Endometrial microvascular endothelial cells (primary cell): ENCODE results near the gene EBP. TPM values are rescaled to one million over a fixed set of nuclear protein-coding genes. Genes with fewer than 3 reads are reported as not detected.

ENCODE experiments used
- in situ Hi-C: cut with HindIII; loops from 2 replicates; pipeline ENCODE4 v1.10.0; 2017; ENCODE audit warnings: low sequenced_read_pairs, low pct_unique_long_range_greater_than_20kb; ENCODE audit errors: inconsistent ontology term
- total RNA-seq: library from RNA; depleted of rRNA; stranded (reverse); fragments of >200 nt; gene quantifications from one replicate; pipeline ENCODE4 v1.2.3, GENCODE V29; 2015; ENCODE audit errors: inconsistent ontology term

Gene EBP
- total RNA-seq, 1 donor from 2014 or later, result 61.0 TPM

GRCh38 chrX:48490661-48491060, 30.9 kb upstream of the EBP start:
- in situ Hi-C loops, result no loop called here

DNA sequence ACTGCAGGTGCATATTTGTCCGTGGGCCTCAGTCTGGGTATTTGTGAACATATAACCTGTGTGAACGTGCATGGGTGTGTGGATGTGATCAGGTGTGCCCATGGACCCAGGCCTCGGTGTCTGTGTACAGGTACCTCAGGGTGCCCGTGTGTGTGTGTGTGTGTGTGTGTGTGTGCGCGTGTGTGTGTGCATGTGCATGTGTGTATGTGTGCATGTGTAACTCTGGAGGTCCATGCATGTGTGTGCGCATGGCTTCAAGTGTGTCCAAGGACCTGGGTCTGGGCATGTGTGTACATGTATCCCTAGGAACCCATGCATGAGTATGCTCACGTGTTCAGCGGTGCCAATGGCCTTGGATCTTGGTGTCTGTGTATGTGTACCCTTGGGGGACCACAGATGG, 29.8 kb upstream of the EBP start:
- in situ Hi-C loops, result no loop called here

- in situ Hi-C loops, result no loop called here
Observed at GRCh38 chrX:48492293-48492910, 29.2 kb upstream of the EBP start.

GRCh38 chrX:48493890-48494364, 27.7 kb upstream of the EBP start:
- in situ Hi-C loops, result no loop called here

- in situ Hi-C loops, result no loop called here
Observed at GRCh38 chrX:48496660-48497059, 24.9 kb upstream of the EBP start.

DNA sequence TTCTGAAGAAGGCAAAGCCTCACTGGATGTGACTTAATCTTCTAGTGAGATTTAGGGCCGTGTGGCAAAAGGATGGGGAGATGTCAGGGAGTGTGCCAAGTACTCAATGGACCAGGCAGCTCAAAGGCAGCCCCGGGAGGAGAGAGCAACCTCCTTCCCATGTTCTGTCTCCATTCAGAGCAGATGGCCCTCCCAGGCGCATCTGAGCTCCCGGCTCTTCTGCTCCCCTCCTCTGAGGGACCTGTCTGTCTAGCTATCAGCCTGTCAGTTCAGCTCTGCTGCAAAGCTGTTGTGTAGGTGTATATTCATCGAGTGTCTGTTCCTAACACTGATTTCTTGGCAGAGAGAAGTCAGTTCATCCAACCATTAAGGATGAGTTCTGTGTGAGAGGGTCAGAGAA, 23.7 kb upstream of the EBP start:
- in situ Hi-C loops, result no loop called here

- in situ Hi-C loops, result no loop called here
Observed at GRCh38 chrX:48498374-48498809, 23.2 kb upstream of the EBP start.

GRCh38 chrX:48504261-48504660, 17.3 kb upstream of the EBP start:
- in situ Hi-C loops, result no loop called here

DNA sequence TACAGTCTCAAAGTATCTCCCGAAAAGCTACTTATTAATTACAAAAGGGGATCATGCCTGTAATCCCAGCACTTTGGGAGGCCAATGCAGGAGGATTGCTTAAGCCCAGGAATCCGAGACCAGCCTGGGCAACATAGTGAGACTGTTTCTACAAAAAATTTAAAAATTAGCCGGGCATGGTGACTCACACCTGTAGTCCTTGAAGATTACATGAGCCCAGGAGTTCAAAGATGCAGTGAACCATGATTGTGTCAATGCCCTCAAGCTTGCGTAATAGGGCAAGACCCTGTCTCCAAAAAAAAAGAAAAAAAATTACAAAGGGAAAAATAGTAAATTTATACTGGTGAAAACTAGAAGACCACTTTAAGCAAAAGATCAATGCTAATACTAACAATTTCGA, 16.1 kb upstream of the EBP start:
- in situ Hi-C loops, result no loop called here

DNA sequence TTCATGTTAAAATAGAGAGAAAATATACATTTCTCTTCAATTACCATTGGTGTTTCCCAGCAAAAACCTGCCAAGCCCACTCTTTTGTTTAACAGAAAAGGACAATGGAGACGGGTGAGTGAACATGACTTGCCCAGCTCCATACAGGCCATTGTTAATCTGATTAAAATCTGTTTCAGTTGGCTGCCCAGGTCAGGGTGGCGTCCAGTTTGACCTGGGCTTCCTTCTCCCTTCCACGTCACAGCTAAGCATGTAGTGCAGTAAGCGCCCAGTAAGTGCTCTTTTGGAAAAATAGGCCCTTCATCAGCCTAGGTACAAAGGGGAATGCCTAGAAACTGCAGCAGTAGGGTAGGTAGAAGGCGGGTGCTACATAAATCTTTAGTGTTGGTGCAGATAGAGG, 14.4 kb upstream of the EBP start:
- in situ Hi-C loops, result no loop called here

- in situ Hi-C loops, result no loop called here
Observed at GRCh38 chrX:48508400-48509244, 13.0 kb upstream of the EBP start, which contains the start of gene PORCN. TSS of gene PORCN (plus strand) at chrX:48508992. CDS start at chrX:48509821, 829 bp downstream.

- in situ Hi-C loops, result no loop called here
Observed at GRCh38 chrX:48509245-48509590, 12.4 kb upstream of the EBP start.

DNA sequence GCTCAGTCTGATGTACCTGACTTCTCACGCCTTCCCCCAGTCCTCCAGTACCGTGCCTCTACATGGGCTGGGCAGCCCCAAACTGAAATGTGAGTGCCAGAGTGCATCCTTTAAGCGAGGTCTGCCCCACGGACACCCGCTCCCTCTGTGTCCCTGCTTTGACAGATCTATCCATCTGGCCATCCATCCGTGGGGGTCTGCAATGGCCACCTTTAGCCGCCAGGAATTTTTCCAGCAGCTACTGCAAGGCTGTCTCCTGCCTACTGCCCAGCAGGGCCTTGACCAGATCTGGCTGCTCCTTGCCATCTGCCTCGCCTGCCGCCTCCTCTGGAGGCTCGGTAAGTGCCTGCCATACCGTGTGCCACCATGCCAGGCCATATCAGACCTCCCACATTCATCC, 12.0 kb upstream of the EBP start:
- in situ Hi-C loops, result no loop called here

DNA sequence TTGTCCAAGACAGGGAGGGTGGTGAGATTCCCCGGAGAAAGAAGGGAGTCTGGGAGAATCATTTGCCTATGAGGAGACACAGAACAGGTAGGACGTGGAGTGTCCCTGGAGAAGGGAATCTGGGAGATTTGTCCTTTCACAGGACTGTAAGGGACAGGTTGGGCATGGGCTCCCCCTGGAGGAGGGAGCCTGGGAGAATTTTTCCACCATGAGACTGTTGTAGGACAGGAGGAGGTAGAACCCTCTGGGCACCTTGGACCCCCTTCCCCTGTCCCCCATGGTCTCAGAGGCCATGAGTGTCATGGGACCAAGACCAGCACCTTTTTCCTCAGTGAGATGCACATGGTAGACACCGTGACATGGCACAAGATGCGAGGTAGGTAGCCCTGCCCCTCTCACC, 10.0 kb upstream of the EBP start:
- in situ Hi-C loops, result no loop called here

DNA sequence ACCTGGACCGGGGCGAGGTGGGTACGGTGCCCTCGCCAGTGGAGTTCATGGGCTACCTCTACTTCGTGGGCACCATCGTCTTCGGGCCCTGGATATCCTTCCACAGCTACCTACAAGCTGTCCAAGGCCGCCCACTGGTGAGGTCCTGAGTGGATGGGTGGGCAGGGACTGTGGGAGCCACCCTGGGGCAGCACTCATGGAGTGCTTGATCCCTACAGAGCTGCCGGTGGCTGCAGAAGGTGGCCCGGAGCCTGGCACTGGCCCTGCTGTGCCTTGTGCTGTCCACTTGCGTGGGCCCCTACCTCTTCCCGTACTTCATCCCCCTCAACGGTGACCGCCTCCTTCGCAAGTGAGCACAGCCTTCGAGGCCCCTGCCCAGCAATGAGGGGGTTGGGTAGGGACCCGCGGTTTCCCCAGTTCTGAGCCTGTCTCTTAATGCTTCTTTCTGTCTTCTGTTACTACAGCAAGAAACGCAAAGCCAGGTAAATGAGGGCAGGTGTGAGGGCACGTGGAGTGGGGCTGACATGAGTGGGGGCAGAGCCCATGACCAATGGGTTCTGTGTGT, 9.2 kb upstream of the EBP start:
- in situ Hi-C loops, result no loop called here

DNA sequence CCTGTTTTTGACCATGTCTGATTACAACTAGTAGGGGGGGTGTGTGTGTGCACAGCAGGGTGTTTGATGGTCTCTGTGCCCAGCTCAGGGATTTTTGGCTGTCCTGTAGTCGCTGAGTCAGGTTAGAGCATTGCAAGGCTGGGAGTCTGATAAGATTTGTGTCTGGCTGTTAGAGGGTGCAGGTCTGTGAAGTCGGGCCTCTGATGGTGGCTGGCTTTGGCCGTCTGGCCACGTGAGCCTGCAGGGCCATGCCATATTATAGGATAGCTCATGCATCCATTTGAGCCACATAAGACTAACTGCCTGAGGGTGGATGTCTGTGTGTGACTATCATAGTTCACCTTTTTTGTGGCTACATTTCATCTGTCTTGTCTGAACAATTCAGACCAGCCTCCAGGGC, 7.9 kb upstream of the EBP start:
- in situ Hi-C loops, result no loop called here

DNA sequence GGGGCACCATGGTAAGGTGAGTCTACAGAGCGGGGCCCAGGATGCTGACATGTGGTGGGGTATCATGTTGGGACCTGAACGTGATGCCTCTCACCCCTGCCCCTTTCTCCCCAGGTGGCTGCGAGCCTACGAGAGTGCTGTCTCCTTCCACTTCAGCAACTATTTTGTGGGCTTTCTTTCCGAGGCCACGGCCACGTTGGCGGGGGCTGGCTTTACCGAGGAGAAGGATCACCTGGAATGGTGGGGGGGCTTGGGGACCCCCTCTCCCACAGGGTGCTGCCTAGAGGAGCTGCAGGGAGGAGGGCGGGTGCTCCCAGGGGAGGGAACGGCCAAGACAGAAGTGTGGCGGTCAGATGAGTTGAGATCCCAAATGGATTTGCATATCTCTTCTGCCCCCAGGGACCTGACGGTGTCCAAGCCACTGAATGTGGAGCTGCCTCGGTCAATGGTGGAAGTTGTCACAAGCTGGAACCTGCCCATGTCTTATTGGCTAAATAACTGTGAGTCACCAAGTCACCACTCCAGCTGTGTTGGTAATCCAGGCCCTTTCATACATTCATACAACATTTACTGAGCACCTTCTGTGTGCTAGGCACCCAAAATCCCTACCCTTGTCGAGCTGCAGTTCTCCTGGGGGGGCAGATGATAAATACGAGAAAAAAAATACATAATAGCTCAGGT, 7.3 kb upstream of the EBP start:
- in situ Hi-C loops, result no loop called here

DNA sequence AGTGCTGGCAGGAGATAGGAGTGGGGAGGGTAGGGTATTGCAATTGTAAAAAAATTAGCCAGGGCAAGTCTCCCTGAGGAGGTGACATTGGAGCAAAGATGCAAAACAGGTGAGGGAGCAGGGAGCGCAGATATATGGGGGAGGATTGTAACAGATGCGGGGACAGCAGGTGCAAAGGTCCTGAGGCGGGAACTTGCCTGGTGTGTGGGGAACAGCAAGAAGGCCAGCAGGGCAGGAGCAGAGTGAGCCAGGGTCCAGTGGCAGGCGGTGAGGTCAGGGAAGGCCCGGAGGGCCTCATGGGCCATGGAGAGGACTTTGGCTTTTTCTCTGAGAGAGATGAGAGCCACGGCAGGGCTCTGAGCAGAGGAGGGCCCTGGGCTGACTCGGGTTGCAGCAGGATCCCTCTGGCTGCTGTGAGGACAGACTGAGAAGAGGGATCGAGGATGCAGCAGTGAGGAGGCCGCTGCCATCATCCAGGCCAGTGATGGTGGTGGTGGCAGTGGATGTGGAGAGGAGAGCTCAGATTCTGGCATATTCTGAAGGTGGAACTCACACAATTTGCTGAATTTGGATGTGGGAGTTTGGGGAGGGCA, 6.6 kb upstream of the EBP start:
- in situ Hi-C loops, result no loop called here

- in situ Hi-C loops, result no loop called here
Observed at GRCh38 chrX:48515842-48516241, 5.8 kb upstream of the EBP start.
